ENCODE measurements around the gene RAPGEF3. TPM values are rescaled to one million over a fixed set of nuclear protein-coding genes. Genes with fewer than 3 reads are reported as not detected.

Gene RAPGEF3
- total and polyA plus RNA-seq, 2 of the 8 experiments (the other 6 are each of a cell fraction or from before 2014, with no cell fraction given) = 5.0 to 9.4 TPM

GRCh38 chr12:47769234-47770085, 10.8 kb upstream of the RAPGEF3 start:
- Histone ChIP-seq H3K27ac (ENCODE audit: low read depth, low read length) (no peak overlapping the region), H3K23me2 (ENCODE audit: low read depth, low read length) (peaks cover 2% of the 10 kb centered on the region; the same call in 1 of the 2 replicates), H3K18ac (ENCODE audit: extremely low read depth, low read length) (no peak overlapping the region), H2AFZ (ENCODE audit: low read length) (no peak overlapping the region), H2BK120ac (replicated peaks; ENCODE audit: low read depth, low read length) (no peak overlapping the region), H4K20me1 (replicated peaks in 1 of 2; ENCODE audit: control insufficient read depth in 1 of 2, insufficient read depth in 2 of 2, low read length in 2 of 2) (peaks cover 0 to under 1% of the 10 kb centered on the region in 2 experiments), H3K27me3 (replicated peaks in 1 of 4; ENCODE audit: control insufficient read depth in 3 of 4, extremely low read depth in 1 of 4, insufficient read depth in 3 of 4, low read length in 3 of 4) (peaks cover 0 to 13% (median 6%) of the 10 kb centered on the region in 4 experiments; a peak in 4 of 7 replicates), H3K9ac (replicated peaks in 1 of 4; ENCODE audit: extremely low read depth in 1 of 4, low read depth in 3 of 4, low read length in 3 of 4) (no peak overlapping the region; a peak in 1 of 7 replicates), H4K8ac (ENCODE audit: extremely low read depth, insufficient read depth, low read length) (no peak overlapping the region), H3K14ac (ENCODE audit: insufficient read length) (no peak overlapping the region), H3K4me3 (ENCODE audit: extremely low read depth in 1 of 4, insufficient read depth in 2 of 4, low read depth in 3 of 4, low read length in 4 of 4) (no peak overlapping the region), H2BK5ac (ENCODE audit: low read depth, low read length) (no peak overlapping the region), H3K4me2 (ENCODE audit: insufficient read depth in 1 of 2, low read depth in 2 of 2, low read length in 2 of 2) (no peak overlapping the region; a peak in 1 of 4 replicates), H4K5ac (ENCODE audit: insufficient read length, low read depth, low read length) (no peak overlapping the region), H2AK5ac (ENCODE audit: low read depth, low read length) (0 out of 2 replicates have a peak overlapping the region, but pooled peaks have one; percentile 32), H3K9me3 (ENCODE audit: insufficient read depth in 2 of 2, low read depth in 1 of 2, low read length in 1 of 2) (no peaks in the 10 kb centered on the region), H2BK20ac (ENCODE audit: low read length) (no peak overlapping the region), H3K4me1 (replicated peaks in 1 of 4; ENCODE audit: control insufficient read depth in 3 of 4, insufficient read depth in 4 of 4, low read length in 3 of 4) (peaks cover 7 to 15% (median 12%) of the 10 kb centered on the region in 4 experiments; a peak in 6 of 7 replicates), H3K79me2 (ENCODE audit: control insufficient read depth in 1 of 2, insufficient read depth in 2 of 2, low read length in 2 of 2) (no peaks in the 10 kb centered on the region), H3K56ac (replicated peaks; ENCODE audit: insufficient read length, low read depth, low read length) (no peak overlapping the region), H3K4ac (replicated peaks; ENCODE audit: insufficient read length, low read depth, low read length) (no peak overlapping the region), H3K23ac (ENCODE audit: insufficient read length) (no peak overlapping the region), H2BK15ac (ENCODE audit: low read length) (no peak overlapping the region), H3K79me1 (ENCODE audit: low read depth, low read length) (no peaks in the 10 kb centered on the region), H2BK12ac (ENCODE audit: low read depth, low read length) (peak overlapping the region; percentile 52; the same call in 1 of the 2 replicates), H4K91ac (replicated peaks; ENCODE audit: insufficient read length, low read length) (no peak overlapping the region), H3K36me3 (ENCODE audit: control insufficient read depth in 2 of 4, insufficient read depth in 4 of 4, low read length in 3 of 4) (no peaks in the 10 kb centered on the region)
- WGBS, 2 experiments (ENCODE audit: extremely low coverage in 1 of 2, insufficient coverage in 1 of 2, insufficient read length in 1 of 2, insufficient replicate concordance in 2 of 2, low coverage in 1 of 2, low lambda C conversion rate in 2 of 2, missing lambda C conversion rate in 1 of 2) = 88% methylated on average over 4 of the region's 4 CpGs; no CpG with 5 or more reads in 1 of the 2 experiments
- ChIA-PET CTCF (ENCODE audit: partially characterized antibody) (interaction anchor here (0.6 to 58.8 kb wide), 5 partner anchors 9 to 1638 kb away, joined by 3 to 2442 read pairs (median 161); partner anchors contain the start of genes ENDOU, RAPGEF3 and RPAP3), POLR2A (ENCODE audit: partially characterized antibody) (interaction anchor here (0.9 to 10.5 kb wide), 9 partner anchors 10 to 52 kb away, joined by 3 to 79 read pairs (median 4); partner anchors contain the start of gene RAPGEF3)
- DNase-seq (ENCODE audit: low read depth in 1 of 2, low spot score in 2 of 2) (no peak), FAIRE-seq (no peak)
- TF ChIP-seq CEBPB (IDR thresholded peaks at IDR 0.05; ENCODE audit: low read depth, low read length) (no peak), SAP30 (IDR thresholded peaks at IDR 0.05; ENCODE audit: insufficient read depth, insufficient replicate concordance, low read length) (no peak), CBX8 (IDR thresholded peaks at IDR 0.05; ENCODE audit: borderline replicate concordance, low read depth, low read length) (no peak)
- TF ChIP-seq, protein P1, sequence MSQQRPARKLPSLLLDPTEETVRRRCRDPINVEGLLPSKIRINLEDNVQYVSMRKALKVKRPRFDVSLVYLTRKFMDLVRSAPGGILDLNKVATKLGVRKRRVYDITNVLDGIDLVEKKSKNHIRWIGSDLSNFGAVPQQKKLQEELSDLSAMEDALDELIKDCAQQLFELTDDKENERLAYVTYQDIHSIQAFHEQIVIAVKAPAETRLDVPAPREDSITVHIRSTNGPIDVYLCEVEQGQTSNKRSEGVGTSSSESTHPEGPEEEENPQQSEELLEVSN (IDR thresholded peaks at IDR 0.05) = no peak

All from H1 (cell line).